Muscle layer of duodenum (tissue), 2 donors: Measurements from ENCODE around the gene WDR55.
"Not testable (repeated sequence)": the region's sequence is repeated elsewhere in the genome, so short reads cannot be mapped to it uniquely, and the experiment has no call there.

Experiments used
- H3K27ac ChIP-seq: one replicate; pipeline ENCODE4 v1.7.0; 2013; ENCODE audit warnings: mild to moderate bottlenecking, low read length
- H3K27me3 ChIP-seq: one replicate; pipeline ENCODE4 v1.7.0; 2013; ENCODE audit warnings: low read depth, mild to moderate bottlenecking, control low read depth, low read length
- H3K36me3 ChIP-seq, 2 donors: one replicate each; pipeline ENCODE4 v1.7.0; 2013; ENCODE audit warnings: low read length in 2 of 2, control low read depth in 1 of 2, mild to moderate bottlenecking in 1 of 2; ENCODE audit not compliant: insufficient read depth in 2 of 2, control insufficient read depth in 1 of 2
- H3K4me1 ChIP-seq, 2 donors: one replicate each; pipeline ENCODE4 v1.7.0; 2013; ENCODE audit warnings: low read length in 2 of 2, mild to moderate bottlenecking in 2 of 2, control low read depth in 1 of 2, moderate library complexity in 1 of 2; ENCODE audit not compliant: insufficient read depth in 2 of 2, control insufficient read depth in 1 of 2
- H3K4me3 ChIP-seq, 2 donors: one replicate each; pipeline ENCODE4 v1.7.0; 2013; ENCODE audit warnings: low read length in 2 of 2, low read depth in 1 of 2, mild to moderate bottlenecking in 1 of 2
- H3K9me3 ChIP-seq, 2 donors: one replicate each; pipeline ENCODE4 v1.7.0; 2013; ENCODE audit warnings: low read length in 2 of 2, control low read depth in 1 of 2, mild to moderate bottlenecking in 1 of 2; ENCODE audit not compliant: control insufficient read depth in 1 of 2
- donor health status: healthy.

Gene WDR55

DNA sequence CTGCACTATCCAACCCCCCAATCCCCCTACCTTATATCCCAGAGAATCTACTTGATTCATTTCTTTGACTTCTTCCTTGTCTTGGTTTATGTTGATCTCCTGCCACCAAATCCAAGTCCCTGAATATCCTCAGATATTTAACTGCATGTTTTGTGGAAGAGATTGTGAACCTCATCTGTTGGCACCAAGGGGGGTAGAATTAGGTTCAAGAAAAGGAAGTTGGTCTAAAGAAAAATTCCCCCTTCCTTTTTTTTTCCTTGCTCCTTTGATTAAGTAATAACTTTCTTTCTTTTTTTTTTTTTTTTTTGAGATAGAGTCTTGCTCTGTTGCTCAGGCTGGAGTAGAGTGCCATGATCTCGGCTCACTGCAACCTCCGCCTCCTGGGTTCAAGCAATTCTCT, 31.2 kb upstream of the WDR55 start:
- Histone ChIP-seq H3K27me3 (no peaks in the 10 kb centered on the region), H3K9me3 (no peaks in the 10 kb centered on the region), H3K27ac (no peak overlapping the region), H3K36me3 (no peaks in the 10 kb centered on the region), H3K4me3 (peak overlapping the region; percentile 84 to 86), H3K4me1 (peaks cover 0 to 15% of the 10 kb centered on the region in 2 donors)

DNA sequence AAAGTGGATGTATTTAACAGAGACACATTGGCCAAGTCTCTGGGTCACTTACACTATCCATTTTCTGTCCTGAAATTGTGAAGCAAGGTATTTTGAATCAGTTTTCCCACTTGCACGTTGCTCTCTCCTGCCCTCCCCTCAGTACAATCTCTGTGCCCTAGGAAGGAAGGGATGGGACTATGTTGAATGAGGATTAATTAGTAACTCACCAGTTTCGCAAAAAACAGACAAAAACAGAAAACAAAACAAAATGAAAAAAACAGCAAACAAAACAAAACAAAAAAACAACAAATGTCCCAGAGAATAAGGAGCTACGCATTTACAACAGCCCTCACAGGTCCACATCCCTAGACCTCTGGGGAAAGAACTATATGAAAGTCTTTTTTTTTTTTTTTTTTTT, 30.6 kb upstream of the WDR55 start:
- peaks cover 0 to 15% of the 10 kb centered on the region in 2 donors for H3K4me1 ChIP-seq
- H3K27me3 ChIP-seq: no peaks in the 10 kb centered on the region
- no peaks in the 10 kb centered on the region for H3K9me3 ChIP-seq
- H3K4me3 ChIP-seq: no peak overlapping the region
- no peak overlapping the region for H3K27ac ChIP-seq
- no peaks in the 10 kb centered on the region for H3K36me3 ChIP-seq

DNA sequence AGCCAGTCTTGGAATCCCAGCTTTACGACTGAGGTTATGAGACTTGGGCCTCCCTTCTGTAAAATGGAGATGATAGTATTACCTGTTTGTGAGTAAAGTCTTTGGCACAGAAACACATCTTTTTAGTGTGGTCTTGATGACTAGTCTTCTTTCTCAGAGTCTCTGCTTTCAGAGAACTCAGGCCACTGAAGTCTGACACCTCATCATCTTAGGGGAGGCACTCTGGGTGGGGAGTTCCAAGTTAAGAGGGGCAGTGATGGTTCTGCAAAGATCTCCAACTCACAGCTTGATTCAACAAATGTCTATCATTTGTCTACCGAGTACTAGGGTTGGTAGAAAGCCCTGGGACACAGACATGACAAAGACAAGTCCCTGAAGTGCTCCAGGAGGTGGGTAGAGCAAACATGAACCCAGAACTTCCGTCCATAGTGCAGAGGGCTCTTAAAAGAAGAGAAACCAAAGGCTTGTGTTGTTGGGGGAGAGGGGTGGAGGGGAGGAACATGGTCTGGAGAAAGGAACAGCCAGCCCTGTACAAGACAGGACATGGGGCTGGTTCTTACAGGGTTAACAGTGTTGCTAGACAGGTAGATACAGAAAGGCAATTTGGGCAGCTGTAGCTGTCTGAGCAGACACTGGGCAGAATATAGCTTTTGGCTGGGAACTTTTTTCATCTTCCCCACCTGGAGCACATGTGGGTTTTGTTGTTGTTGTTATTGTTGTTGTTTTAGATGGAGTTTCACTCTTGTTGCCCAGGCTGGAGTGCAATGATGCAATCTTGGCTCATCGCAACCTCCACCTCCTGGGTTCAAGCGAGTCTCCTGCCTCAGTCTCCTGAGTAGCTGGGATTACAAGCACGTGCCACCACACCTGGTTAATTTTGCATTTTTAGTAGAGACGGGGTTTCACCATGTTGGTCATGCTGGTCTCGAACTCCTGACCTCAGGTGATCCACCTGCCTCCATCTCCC, 29.1 kb upstream of the WDR55 start:
- Histone ChIP-seq H3K27ac (no peak overlapping the region), H3K4me3 (no peak overlapping the region), H3K4me1 (peaks cover 0 to 15% of the 10 kb centered on the region in 2 donors), H3K36me3 (no peaks in the 10 kb centered on the region), H3K27me3 (no peaks in the 10 kb centered on the region), H3K9me3 (no peaks in the 10 kb centered on the region)

DNA sequence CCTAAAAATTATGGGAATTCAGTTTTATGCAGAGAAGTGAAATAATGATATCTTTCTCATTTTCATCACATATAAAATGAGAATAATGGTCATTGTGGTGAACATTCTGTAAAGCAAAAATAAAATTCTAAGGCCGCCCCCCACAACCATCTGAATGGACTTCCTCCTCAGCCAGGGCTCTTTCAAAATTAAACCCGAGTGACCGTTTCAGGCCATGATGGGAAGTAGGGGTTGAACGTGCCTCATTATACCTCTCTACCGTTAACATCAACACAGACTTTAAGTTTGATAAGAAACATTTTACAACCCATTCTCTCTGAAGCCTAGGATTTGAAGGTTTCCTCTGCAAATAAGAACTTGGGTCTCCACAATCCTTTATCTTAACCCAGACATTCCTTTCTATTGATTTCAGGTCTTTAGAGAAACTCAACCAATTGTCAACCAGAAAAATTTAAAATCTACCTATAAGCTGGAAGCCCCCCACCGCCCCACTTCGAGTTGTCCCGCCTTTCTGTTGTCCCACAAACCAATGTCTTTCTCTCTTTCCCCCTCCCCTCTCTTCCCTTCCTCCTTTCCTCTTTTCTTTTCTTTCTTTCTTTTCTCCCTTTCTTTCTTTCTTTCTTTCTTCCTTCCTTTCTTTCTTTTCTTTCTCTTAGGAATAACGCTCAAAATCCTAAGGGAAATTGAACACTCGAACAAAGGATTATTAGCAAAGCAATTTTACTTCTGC, 27.2 kb upstream of the WDR55 start:
- H3K27me3 ChIP-seq: no peaks in the 10 kb centered on the region
- no peak overlapping the region for H3K27ac ChIP-seq
- H3K4me1 ChIP-seq: peaks cover 0 to 5% of the 10 kb centered on the region in 2 donors
- H3K36me3 ChIP-seq: peaks cover 0 to under 1% of the 10 kb centered on the region in 2 donors
- no peak overlapping the region for H3K4me3 ChIP-seq
- no peaks in the 10 kb centered on the region for H3K9me3 ChIP-seq

DNA sequence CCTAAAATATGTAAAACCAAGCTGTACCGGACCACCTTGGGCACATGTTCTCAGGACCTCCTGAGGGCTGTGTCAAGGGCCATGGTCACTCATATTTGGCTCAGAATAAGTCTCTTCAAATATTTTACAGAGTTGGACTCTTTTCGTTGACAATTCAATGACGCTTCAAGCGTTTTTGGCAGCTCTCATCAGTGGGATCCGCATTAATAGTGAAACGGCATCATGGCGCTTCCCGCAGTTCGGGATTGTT, 25.9 kb upstream of the WDR55 start:
- Histone ChIP-seq H3K4me3 (peak overlapping the region; percentile 66 to 70), H3K27ac (peak overlapping the region; percentile 92), H3K36me3 (peaks cover 4 to 12% of the 10 kb centered on the region in 2 donors)
- H3K9me3 ChIP-seq, H3K4me1 ChIP-seq, H3K27me3 ChIP-seq: not testable (repeated sequence)

DNA sequence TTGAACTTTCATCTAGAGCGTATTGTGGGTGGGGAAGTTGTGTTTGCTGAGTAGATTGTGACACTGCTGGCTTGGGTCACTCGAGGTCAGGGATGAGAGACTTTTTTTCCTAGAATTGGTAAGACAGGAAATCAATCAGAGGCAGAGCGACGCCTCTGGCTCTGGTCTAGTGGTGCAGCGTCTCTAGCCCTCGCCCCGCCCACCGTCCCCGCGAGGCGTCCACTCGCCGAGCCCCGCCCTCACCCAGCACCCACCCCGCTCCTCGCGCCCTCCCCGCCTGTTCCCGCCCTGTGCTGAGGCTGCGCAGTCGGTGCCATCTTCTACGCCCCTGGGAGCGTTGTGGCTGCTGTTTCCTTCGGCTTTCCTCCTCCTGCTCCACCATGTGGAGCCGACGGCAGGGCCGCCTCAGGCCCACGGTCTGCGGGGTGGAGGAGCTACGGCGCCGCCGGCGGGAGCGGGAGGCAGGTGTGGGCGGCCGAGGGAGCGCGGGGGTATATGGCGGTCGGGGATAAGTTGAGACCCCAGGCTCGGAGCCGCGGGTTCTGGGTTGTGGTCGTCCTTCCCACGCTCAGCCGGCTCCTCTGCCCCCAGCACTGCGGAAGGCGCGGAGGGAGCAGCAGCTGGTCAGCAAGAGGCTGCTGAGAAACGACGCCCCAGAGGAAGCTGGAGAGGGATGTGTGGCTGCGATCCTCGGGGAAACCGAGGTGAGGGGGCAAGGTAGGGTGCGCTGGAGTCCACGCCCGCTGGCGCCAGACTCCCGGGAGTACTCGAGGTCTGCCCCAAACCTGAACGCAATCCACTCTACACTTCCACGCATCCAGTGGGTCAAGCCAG, 25.3 kb upstream of the WDR55 start, which contains the start of gene TMCO6:
Gene TMCO6 (plus strand): TSS at position 304 of the 834 bp plus-strand sequence. CDS start 77 bp downstream, at position 381.
- H3K27ac ChIP-seq: peak within 1 kb of the TSS; percentile 92
- H3K9me3 ChIP-seq: no peaks in the 10 kb centered on the region
- no peaks in the 10 kb centered on the region for H3K27me3 ChIP-seq
- H3K4me3 ChIP-seq: peak within 1 kb of the TSS; percentile 66 to 70
- H3K36me3 ChIP-seq: peaks cover 10 to 18% of the 10 kb centered on the region in 2 donors
- no peaks in the 10 kb centered on the region for H3K4me1 ChIP-seq

DNA sequence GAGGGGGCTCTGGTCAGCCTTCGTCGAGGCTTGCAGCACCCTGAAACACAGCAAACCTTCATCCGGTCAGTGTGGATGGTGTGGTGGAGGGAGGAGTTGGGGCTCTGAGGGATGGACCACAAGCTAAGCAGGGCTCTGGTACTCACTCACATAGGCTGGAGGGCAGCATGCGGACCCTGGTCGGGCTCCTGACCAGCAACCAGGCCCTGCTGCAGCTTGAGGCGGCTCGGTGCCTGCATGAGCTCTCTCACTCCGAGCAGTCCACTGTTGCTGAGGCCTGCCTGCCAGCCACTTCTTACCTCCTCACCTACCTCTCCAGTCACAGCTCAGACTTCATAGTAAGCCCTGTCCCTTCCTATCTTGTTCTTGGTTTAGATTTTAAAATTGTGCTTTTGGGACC, 23.0 kb upstream of the WDR55 start:
- Histone ChIP-seq H3K4me3 (no peak overlapping the region), H3K9me3 (no peaks in the 10 kb centered on the region), H3K27ac (no peak overlapping the region), H3K36me3 (peaks cover 21 to 31% of the 10 kb centered on the region in 2 donors), H3K27me3 (no peaks in the 10 kb centered on the region), H3K4me1 (peaks cover 5 to 18% of the 10 kb centered on the region in 2 donors)

DNA sequence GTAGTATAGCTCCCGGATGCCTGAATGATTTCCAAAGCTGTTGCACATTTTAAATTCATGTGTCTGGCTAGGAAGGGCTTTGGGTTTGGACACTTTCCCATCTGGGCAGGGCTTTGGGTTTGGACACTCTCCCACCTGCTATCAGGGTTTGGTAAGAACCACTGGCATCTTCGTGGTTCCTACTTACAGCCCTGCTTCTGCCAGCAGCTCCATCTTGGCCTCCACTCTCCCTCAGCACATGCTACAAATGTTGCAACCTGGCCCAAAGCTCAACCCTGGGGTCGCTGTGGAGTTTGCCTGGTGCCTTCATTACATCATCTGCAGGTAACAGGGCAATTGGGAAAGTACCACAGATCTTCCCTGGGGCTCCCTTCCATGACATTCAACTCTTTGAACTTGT, 22.0 kb upstream of the WDR55 start:
- Histone ChIP-seq H3K36me3 (peaks cover 21 to 31% of the 10 kb centered on the region in 2 donors), H3K4me3 (no peak overlapping the region), H3K9me3 (no peaks in the 10 kb centered on the region), H3K27ac (no peak overlapping the region), H3K27me3 (no peaks in the 10 kb centered on the region), H3K4me1 (peaks cover 6 to 21% of the 10 kb centered on the region in 2 donors)

DNA sequence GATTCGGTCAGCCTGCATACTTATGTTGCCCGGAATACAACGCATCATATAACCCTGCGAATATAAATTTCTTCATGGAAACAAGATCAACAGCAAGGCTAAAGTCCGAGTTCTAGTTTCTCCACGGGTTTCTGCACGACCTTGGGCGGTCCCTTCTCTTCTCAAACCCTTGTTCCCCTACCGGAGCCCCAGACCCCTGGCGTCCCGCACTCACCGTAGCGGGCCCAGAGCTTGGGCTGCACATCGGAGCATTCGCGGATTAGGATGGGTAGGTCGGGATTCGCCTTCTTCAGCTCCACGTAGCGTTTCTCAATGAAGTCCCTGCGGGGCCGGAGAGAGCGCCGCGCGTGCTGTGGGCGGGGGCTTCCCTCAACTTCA, 17.7 kb upstream of the WDR55 start:
- Histone ChIP-seq H3K4me1 (peaks cover 6 to 38% of the 10 kb centered on the region in 2 donors), H3K9me3 (no peaks in the 10 kb centered on the region), H3K4me3 (peak overlapping the region; percentile 72 to 98), H3K27me3 (no peaks in the 10 kb centered on the region), H3K27ac (peak overlapping the region; percentile 62), H3K36me3 (peaks cover 32 to 57% of the 10 kb centered on the region in 2 donors)

DNA sequence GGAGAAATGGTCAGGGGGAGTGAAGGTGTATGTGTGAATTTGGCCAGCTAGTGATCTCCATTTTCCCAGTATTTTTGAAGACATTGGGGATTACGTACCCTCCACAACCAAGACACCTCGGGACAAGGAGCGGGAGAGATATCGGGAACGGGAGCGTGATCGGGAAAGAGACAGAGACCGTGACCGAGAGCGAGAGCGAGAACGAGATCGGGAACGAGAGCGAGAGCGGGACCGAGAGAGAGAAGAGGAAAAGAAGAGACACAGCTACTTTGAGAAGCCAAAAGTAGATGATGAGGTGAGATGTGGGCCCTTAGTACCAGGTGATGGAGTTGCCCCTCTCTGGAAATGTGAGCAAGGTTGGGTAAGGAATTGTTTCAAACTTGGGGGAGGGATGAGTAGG, 5.8 kb upstream of the WDR55 start:
- H3K9me3 ChIP-seq: no peaks in the 10 kb centered on the region
- peaks cover 0 to 4% of the 10 kb centered on the region in 2 donors for H3K4me1 ChIP-seq
- no peak overlapping the region for H3K27ac ChIP-seq
- H3K27me3 ChIP-seq: no peaks in the 10 kb centered on the region
- no peak overlapping the region for H3K4me3 ChIP-seq
- peaks cover 72 to 87% of the 10 kb centered on the region in 2 donors for H3K36me3 ChIP-seq

DNA sequence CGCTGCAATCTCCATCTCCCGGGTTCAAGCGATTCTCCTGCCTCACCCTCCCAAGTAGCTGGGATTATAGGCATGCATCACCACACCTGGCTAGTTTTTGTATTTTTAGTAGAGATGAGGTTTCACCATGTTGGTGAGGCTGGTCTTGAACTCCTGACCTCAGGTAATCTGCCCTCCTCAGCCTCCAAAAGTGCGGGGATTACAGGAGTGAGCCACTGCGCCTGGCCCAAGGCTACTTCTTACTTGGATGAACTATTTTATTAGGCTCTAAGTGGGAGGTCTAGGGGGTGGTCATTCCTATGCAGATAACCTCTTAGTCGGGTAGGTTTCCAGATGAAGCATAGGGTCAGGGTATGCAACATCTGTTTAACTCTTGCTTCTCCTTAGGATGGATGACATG, 4.3 kb upstream of the WDR55 start:
- H3K4me1 ChIP-seq, H3K27ac ChIP-seq, H3K4me3 ChIP-seq, H3K27me3 ChIP-seq, H3K9me3 ChIP-seq: not testable (repeated sequence)
- peaks cover 59 to 76% of the 10 kb centered on the region in 2 donors for H3K36me3 ChIP-seq
